GM10266 (cell line): ENCODE measurements around the gene TMED6.
"Not testable (repeated sequence)": the region's sequence is repeated elsewhere in the genome, so short reads cannot be mapped to it uniquely, and the experiment has no call there.

Experiments used
- DNase-seq: peaks from one replicate; pipeline ENCODE4 v3.0.0; 2012; ENCODE audit errors: extremely low spot score
- CTCF ChIP-seq: IDR thresholded peaks from 2 replicates; pipeline ENCODE4 v1.5.1; 2012; ENCODE audit warnings: mild to moderate bottlenecking, low read depth; ENCODE audit not compliant: control insufficient read depth, insufficient read depth; ENCODE audit errors: missing control alignments

The TMED6 gene

GRCh38 chr16:69301187-69301586 lies 50.4 kb downstream of the TMED6 start:
- DNase-seq, result no peak
- TF ChIP-seq CTCF, result no peak

- no peak for TF ChIP-seq CTCF
- DNase-seq, result no peak
These were observed 53.3 kb downstream of the TMED6 start for GRCh38 chr16:69298261-69298660.

DNA sequence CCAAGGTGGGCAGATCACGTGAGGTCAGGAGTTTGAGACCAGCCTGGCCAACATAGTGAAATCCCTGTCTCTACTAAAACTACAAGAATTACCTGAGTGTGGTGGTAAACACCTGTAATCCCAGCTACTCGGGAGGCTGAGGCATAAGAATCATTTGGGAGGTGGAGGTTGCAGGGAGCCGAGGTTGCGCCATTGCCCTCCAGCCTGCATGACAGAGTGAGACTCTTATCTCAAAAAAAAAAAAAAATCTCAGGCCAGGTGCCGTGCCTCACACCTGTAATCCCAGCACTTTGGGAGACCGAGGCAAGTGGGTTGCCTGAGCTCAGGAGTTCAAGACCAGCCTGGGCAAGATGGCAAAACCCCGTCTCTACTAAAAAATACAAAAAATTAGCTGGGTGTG lies 54.8 kb downstream of the TMED6 start:
- not testable (repeated sequence) for DNase-seq

DNA sequence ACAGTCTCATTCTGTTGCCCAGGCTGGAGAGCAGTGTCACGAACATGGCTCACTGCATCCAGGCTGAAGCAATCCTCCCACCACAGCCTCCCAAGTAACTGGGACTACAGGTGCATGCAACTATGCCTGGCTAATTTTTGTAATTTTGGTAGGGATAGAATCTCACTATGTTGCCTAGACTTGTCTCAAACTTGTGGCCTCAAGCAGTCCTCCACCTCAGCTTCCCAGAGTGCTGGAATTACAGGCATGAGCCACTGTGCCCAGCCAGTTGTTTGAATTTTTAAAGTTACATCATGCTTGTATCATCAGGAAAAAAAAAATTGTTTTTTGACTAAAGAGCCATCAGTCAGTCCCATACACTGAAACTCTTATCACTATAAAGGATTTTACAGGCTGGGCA lies 57.5 kb downstream of the TMED6 start:
- TF ChIP-seq CTCF, result no peak
- no peak for DNase-seq

DNA sequence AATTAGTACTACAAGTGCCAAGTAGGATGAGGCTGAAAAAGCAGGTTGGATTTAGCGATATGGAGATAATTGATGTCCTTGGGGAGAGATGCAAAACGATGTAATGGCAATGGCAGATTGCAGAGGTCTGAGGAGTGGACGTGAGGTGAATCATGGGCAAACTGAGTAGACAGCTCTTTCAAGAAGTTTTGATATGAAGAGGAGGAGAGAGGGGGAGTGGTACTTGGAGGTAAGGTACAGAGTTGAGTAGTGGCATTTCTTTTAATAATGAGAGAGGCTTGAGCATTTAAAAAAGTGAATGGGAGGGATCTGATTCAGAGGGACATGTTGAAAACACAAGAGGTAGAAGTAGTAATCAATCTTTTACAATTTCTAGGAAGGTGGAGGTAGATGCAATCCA lies 58.2 kb downstream of the TMED6 start:
- no peak for TF ChIP-seq CTCF
- no peak for DNase-seq
